GM19023 (cell line): ENCODE data around the gene OSBP2.

Experiments
- ATAC-seq: cut with Tn5 transposase; IDR thresholded peaks from one replicate; pipeline ENCODE4 v1.9.1; 2021; ENCODE audit warnings: mild to moderate bottlenecking, moderate library complexity; ENCODE audit not compliant: unreplicated experiment

Gene OSBP2

DNA sequence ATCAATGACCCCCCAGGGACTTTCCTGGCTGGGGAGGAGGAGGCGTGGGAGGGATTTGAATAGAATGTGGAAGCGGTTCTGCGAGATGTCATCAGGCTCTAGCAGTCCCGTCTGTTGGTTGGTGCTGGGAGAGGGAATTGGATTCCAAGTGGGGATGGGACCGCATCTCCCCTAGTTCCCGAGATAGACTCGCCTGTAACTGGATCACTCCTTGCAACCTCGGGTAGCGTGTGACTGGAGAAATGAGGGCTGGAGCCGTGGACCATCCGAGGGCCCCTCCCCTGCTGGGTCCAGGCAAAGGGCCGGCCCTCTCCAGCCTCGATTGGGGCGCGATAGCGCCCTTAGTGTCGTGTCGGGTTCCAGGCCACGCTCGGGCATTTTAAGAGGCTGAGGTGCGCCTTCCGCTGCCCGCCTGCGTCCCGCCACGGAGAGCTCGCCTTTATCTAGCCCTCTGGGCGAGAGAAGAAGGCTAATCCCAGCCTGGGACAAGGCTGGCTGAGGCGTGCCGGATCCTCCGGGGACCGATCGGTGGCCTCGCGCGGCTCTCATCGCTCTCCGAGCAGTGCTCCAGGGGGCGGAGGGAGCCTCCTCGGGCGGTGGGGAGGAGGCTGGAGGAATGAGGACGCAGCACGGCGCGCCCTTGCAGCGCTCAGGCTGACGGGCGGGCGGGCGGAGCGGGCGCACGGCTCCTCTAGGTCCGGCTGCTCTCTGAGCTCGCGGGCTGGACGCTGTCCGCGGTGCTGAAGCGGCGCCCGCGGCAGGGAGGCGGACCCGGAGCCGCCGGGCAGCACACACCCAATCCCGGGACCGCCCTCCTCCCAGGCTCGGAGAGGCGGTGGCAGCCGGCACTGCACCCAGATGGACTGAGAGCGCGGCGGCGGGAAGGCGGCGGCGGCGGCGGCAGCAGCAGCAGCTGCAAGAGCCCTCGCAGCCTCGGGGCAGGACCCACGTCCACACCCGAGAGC lies 107.8 kb downstream of the OSBP2 start:
- ATAC-seq, result no peak

DNA sequence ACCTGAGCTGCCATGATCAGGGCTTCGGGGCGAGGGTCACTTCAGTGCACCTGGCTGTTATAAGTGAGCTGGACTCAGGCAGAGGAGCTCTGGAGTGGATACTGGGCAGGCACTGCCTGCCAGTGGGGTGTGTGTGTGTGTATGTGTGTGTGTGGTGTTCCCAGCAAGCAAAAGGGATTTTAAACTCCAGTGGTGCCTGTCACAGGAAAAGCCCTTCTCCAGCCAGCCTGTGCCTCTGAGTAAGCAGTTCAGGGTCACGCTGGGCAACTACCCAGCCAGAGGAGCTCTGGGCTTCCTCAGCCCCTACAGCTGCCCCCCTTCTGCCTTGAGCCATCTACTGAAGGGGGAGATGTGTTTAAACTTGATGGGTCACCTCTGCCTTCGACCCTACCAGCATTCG lies 109.0 kb downstream of the OSBP2 start:
- ATAC-seq, result no peak

DNA sequence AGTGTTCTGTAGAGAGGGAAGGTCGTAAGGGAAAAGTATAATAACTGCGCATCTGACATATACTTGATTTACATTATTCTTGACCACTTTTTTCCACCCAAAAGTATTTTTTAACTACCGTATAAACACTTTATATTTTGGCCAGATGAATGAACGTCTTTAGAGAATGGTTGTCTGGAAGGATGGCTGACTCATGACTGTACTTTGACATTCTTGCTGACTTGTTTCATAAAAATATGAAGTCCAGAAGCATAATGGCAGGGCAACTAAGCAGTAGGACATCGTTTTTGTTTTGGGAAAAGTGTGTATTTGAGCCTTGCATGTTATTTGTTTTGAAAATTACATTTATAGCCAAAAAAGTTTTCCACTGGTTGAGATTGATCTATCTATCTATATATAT lies 110.0 kb downstream of the OSBP2 start:
- ATAC-seq, result no peak

DNA sequence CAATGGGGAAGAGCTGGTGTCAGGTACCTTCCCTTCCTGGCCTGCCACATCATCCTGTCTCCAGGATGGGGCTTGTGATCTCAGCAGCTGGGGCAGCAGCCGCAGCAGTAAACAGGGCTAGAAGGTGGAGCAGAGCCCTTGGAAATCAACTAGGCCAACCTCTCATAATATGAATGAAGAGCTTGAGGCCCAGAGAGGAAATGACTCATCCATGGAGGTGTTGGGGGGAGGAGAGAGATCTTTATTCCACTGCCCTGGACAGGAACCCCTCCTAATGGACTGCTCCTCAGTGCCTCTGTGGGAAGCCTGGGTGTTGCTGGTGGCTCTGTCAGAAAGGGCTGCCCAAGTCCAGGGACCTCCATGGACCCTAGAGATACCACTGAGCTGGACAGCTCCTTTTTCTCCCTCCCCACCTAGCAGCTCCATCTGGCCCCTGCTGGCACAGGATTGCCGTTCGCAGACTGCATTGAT lies 111.8 kb downstream of the OSBP2 start:
- ATAC-seq, result no peak

DNA sequence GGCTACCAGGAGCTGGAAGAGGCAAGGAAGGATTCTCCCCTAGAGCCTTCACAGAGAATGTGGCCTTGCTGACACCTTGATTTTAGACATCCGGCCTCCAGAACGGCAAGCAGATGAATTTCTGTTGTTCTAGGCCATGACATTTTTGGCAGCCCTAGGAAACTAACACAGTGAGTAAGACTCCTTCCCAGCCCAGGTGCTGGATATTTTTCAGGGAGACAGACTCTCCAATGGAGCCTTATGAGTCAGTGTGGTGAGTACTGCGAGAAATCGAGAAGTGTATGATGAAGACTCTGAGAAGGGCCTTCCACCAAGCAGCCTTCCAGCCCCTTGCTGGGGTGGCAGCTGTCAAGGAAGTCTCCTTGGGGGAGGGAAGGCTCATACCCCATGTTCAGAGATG lies 114.4 kb downstream of the OSBP2 start:
- no peak for ATAC-seq

DNA sequence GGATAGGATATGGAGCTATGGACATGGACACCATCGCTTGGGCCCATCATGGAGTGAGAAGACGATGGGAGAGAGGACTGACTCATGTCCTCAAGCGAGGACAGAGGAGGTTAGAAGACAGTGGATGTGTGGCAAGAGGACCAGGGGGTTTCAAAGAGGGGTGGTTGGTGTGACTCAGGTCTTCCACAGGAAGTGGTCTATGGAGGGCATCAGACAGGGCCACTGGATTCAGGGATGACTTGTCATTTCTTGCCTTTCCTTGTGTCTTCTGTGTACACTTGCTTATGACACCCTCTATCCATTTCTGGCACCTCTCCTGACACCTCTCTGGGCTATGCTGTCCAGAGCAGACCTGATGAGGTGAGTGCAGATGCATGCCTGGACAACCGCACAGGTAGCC lies 115.4 kb downstream of the OSBP2 start:
- ATAC-seq, result no peak

DNA sequence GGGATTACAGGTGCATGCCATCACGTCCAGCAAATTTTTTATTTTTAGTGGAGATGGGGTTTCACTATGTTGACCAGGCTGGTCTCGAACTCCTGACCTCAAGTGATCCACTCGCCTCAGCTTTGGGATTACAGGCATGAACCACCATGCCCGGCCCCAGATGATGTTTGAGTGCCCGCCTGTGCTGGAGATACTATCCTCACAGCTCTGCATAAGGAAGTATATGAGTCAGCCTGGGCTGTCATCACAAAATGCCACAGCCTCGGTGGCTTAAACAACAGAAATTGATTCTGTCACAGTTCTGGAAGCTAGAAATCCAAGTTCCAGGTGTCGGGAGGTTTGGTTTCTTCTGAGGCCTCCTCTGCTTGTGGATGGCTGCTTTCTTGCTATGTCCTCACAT lies 119.3 kb downstream of the OSBP2 start:
- no peak for ATAC-seq

DNA sequence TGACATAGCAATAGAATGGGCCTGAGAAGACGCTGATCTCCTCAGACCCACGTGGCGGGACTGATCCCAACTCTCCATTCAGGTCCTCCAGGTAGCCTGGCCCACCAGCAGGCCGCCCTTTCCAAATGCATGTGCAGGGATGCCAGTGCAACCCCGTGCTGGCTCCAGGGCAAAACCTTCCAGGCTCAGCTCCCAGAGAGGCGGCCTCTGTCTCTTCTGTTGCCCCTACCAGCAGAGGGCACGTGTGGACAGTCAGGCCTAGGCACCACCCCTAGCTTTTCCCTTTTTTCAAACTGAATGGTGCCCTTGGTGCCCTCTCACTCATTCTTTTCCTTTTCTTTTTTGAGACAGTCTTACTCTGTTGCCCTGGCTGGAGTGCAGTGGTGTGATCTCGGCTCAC lies 121.7 kb downstream of the OSBP2 start:
- no peak for ATAC-seq

DNA sequence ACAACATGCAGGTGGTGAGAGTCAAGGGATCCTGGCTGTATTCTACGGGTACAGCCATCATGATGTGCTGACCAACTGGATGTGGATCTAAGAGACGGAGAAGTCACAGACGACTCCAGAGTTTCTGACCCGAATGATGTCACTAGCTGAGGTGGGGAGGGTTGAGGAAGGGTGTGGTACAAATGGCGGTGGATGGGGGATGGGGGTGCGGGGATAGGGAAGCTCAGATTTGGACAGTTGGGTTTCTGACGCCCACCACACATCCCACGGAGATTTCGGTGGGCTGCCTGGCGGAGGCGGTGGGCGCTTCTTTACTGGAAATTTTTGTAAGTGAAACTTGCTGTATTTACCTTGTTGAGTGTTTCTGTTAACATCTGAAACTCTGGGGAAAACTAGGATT lies 126.7 kb downstream of the OSBP2 start:
- ATAC-seq, result no peak

DNA sequence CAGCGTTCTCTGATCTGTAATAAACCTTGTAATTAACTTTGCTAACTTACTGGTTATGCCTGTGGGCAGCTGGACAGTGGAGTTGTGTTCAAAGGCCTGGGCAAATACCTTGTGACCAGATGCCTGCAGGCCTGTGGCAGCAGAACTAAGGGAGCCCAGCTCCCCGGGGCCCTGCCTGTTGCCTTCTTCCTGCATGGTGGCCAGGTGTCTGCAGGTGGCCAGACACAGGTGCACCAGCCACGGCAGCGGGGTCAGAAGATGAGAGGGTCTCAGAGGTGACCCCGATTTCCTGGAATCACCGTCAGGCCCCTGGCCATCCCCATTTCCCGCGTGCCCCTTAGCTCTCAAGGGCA lies 127.2 kb downstream of the OSBP2 start:
- no peak for ATAC-seq

DNA sequence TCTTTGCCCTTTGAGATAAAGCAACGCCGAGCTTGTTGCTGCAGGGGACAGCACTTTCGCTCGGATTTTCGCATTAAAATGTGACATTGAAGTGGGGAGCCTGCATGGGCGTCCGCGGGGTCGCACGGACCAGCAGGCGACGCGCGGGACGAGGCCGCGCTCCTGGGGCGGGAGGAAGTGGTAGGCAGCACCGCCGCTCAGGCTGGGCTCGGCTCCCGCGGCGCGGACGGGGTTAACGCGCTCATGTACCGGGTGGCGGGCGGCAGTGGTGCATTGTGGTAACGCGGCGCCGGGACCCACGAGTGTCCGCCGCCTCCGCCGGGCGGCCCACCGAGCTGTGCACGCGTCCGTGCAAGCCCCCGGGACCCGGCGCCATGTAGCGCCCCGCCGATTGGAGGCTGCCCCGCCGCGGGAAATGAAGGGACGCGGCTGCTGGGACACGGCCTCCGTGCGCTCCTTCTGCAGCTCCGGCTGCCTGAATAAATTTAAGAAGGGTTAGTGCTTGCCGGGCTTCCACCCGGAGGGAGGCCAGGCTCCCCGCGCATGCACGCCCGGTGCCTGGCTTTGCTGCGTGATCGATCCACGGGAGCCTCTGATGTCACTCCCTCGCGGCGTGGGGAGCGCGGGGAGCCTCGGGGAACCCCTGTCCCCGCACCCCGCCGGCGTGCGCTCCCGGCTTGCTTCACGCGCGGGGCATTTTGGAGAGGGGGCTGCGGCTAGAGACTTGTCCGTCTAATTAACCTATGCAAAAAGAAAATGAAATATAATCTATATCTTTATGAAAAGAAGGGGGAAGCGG lies 127.7 kb downstream of the OSBP2 start:
- ATAC-seq, result no peak

DNA sequence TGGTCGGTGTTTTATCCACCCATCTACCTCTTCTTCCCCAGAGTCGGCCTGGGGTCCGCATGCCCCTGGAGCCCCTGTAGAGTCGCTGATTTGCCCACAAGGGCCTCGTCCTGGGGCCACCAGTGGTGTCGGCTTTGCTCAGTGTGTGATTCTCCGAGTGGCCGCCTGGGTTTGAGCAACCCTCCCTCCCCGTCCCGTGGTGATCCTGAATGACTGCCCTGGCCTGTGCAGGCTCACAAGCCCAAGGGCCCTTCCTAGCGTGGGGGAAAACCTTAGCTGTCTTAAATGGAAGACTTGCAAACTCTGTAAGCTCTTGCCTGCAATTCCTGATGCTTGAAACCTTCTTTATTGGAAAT lies 128.3 kb downstream of the OSBP2 start:
- no peak for ATAC-seq

DNA sequence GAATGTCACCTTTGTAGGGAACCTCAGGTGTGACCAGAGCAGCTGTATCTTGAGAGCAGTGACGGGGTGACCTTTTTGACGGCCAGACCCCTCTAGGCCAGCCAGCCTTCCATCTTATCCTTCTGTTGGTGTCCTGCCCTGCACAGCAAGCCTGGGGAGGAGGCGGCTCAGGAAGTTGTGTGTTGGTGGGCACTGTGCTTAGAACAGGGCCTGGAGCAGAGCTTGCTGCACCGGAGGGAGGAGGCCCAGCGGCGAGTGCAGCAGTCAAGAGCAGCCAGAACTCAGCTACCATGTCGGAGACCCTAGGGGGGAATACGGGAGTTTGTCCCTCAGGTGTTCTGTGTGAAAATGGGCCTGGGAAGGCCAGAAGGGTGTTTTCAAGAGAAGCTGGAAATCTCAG lies 129.4 kb downstream of the OSBP2 start:
- ATAC-seq, result no peak

DNA sequence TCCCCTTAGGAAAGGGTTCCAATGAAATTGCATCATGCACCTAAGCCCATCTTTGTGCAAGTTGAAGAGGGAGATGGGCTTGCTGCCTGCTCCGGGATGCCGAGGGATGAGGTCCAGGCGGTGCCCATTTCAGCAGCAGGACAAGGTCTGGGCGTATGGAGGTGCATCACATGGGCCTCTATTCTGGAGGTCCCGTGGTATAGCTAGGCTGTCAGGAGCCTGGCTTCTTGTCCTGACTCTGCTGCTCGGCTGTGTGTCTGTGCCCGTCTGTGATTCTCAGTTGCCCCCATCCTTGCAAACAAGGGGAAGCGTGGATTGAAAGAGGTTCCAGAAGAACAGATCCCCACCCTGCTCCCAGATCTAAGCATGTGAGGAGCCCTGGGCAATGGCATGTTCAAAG lies 130.0 kb downstream of the OSBP2 start:
- ATAC-seq, result no peak

DNA sequence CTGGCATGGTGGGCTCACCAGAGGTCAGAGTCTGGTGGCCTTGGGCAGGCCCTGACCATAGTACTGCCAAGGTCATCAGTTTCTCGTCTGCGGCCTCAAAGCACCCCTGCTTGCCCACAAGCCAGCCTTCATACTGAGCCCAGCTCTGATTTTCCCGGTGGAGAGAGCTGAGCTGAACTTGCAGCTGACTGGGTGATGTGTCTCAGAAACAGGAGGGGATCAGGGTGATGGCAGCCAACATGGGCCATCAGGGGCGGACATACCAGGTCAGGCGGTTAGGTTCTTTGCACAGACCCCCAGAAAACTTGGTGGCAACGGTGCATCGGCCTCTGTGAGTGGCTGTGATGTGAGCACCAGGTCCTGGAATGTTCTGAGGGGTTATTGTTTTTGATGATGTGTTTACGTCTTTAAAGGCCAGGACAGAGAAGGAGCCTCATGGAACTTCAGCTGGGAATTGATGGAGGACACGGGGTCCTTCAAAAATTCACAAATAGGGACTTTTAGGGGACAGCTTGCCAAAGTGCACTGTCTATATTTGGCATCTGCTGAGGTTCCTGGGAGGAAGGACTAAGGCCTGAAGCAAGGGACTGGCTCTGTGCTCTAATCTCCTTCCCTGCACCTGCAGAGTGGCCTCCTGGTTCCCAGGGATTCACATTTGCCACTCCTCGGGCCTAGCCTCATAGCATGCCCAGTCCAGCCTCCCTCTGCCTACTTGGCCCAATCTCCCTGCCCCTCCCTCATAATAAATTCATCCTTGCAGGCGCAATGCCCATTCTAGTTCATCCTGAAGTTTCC lies 131.2 kb downstream of the OSBP2 start:
- no peak for ATAC-seq

DNA sequence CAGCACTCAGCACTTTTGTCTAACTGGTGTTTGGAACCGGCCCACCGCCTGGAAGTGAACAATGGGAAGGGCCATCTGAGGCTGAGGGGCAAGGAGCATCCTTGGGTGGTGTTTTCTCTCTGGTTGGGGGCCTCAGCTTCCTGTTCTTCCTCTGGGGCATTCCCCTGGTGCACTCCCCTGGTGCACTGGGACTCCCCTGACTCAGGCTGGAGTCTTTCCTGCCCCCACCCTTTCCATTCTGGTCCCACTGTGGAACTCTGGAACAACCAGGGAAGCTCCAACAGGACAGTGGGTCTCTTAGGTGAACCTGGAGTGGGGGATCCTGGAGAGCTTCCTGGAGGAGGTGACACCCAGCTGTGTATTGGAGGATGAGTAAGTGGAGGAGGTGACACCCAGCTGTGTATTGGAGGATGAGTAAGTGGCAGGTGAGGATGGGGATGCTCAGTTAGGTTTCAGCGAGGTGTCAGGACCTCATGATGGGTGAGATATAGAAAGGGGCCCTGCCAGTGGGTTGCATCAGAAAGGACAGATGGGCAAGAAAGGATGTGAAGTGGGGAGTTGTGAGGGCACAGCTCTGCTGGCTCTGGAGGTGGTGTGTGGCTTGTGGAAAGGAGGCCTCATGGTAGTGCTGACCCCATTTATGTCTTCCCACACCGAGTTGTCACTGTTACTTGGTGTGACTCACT lies 132.1 kb downstream of the OSBP2 start:
- no peak for ATAC-seq

DNA sequence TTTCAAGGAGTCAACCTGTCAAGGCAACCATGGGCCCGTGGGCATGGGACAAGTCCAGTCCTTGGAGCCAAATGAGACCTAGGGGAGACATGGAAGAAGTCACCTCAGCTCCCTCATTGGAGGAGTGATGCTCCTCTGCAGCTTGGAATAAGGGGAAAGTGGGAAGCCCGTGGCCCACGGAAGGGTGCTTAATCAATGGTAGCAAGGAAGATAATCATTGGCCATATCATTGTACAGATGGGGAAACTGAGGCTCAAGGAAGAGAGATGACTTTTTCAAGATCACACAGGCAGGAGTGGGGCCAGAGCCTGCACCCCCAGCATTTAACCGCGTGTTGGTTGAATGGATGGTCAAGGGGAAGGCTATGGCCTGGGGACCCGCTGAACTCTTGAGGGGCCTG lies 133.0 kb downstream of the OSBP2 start:
- no peak for ATAC-seq

DNA sequence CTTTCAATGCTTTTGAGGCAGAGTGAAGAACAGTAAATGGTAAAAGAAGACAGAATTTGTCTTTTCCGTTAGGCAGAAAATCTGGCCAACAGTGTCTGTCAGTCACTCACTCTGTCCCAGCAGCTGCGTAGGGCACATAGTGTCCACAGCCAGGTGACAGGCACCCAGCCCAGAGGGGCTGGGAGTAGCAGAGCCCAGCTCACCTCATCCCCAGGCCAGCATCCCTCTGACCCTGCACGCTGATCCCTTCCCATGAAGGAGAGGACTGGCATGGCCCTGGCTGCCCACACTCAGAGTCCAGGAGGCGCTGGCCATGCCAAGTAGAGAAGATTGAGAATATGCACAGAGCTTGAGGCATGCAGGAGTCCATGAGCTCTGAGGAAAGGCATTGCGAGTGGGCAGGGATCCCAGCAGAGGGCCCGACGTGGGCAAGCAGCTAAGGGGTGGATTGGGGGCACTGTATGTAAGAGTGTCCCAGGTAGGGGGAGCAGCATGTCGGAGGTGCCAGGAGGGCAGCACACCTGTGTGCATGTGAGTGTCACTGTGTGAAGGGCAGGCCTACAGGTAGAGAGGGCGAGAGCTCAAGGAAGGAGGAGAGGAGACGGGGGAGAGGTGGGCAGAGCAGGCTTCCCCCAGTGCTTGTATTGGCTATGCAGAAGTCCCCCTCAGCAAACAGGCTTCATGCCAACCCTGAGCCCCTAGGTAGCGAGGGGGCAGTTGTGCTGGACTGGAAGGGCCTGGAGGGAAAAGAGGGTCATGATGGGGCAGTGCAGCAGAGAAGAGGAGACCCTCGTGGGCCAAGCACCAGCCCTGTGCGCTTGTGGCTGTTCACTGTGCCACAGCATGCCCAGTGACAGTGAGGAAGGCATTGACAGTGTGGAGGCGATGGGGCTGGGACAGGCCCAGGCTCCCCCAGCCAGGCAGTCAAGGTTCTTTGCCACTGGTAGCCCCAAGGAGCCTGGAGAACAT lies 133.8 kb downstream of the OSBP2 start:
- no peak for ATAC-seq

DNA sequence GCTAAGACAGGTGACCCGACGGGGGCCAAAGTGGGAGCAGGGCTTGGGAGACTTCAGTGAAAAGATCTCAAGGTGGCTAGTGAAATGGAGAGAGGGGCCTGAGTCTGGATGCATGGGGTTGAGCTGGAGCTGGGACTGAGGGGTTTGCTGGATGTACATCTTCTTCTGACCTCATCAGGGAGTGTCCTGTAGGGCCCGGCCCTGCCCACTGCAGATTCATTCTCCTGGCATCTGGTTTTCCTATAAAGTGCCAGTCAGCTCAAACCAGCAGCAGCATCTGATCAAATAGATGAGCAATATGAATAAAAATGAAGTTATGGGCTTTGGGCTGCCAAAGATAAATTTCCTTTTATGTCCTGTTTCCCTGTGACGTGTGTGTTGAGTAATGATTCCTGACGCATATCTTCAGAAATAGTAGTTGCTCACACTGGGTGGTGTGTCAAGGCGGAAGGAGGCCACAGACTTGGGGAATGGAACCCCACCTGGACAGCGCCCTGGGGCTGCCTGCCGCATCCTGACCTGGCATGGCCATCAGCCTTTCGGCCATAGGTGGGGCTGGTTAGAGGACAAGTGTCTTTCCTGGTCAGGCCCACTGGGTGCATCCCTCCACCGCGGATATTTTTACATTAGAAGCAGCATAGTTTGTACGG lies 135.4 kb downstream of the OSBP2 start:
- ATAC-seq, result no peak
